GDM1 (cell line): ENCODE data around the gene RFNG.

Experiments
- DNase-seq: peaks from one replicate; lab custom pipeline; 2025; lab: John Stamatoyannopoulos, UW

Gene RFNG

GRCh38 chr17:82025401-82026107, 26.1 kb downstream of the RFNG start:
- no peak for DNase-seq

- no peak for DNase-seq
Observed at GRCh38 chr17:82024859-82025258, 26.8 kb downstream of the RFNG start.

- peak; percentile 14 for DNase-seq
Observed at GRCh38 chr17:82023447-82024241, 28.0 kb downstream of the RFNG start.

GRCh38 chr17:82022981-82023446, 28.6 kb downstream of the RFNG start, which contains the start of gene LRRC45:
Gene LRRC45, plus strand, starts transcription at chr17:82023305. Its CDS starts 339 bp downstream, at chr17:82023644.
- DNase-seq: peak; percentile 100

- no peak for DNase-seq
Observed at GRCh38 chr17:82022310-82022980, 29.2 kb downstream of the RFNG start, which contains the start of gene CENPX. Gene CENPX, minus strand, starts transcription at chr17:82022878. Its CDS starts 17 bp downstream, at chr17:82022861.

- no peak for DNase-seq
Observed at GRCh38 chr17:82021900-82022309, 29.7 kb downstream of the RFNG start.

- peak; percentile 33 for DNase-seq
Observed at GRCh38 chr17:82021107-82021899, 30.3 kb downstream of the RFNG start.

DNA sequence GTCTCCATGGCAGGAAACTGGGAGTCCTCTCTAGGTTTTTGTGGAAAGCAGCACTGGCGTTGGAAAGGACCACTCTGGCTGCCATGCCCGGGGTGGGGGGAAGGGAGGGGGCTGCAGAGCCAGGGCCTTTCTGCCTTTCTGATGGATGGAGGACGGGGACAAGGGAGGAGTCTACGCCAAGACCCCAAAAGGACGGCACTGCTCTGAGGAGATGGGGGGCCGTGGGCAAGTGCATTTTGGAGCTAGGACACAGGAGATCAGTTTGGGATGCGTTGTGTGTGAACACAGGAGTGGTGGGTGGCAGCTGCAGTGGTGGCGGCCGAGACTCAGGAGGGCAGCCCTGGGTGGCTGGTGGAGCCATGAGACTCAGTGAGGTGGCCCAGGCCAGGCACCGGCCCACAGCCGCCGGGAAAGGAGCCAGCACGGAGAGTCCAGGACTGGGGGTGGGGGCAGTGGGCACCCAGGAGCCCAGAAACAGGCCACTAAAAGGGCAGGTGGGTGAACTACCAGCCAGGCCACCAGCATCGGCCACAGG, 31.0 kb downstream of the RFNG start:
- no peak for DNase-seq

- peak; percentile 45 for DNase-seq
Observed at GRCh38 chr17:82019690-82020571, 31.7 kb downstream of the RFNG start.

DNA sequence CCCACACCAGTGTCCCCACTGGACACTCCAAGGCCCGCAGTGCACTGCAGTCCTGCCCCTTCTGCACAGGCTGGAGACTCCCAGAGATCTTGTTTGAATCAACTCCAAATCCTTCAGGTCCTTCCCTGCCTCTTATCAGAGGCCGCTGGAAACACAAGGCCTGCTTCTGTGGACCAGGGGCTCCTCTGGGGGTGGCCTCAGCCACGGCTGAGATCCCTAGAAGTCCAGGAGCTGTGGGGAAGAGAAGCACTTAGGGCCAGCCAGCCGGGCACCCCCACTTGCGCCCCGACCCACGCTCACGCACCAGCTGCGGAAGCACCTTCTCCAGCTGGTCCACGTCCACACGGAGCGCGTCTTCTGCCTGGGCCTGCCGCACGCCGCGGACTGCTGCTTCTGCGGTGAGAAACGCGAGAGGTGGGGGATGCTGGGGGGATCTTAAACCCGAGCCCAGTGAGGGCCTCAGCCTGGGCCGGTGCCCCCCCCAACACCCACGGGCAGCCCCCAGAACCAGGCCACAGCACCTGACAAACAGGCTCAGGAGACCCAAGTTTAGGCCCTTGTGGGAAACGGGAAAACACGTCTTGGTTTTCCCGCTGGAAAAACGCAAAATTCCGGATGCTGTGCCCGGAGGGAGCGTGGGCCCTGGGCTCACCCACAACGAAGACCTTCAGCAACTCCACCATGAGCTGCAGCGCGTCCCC, 32.5 kb downstream of the RFNG start:
- no peak for DNase-seq

DNA sequence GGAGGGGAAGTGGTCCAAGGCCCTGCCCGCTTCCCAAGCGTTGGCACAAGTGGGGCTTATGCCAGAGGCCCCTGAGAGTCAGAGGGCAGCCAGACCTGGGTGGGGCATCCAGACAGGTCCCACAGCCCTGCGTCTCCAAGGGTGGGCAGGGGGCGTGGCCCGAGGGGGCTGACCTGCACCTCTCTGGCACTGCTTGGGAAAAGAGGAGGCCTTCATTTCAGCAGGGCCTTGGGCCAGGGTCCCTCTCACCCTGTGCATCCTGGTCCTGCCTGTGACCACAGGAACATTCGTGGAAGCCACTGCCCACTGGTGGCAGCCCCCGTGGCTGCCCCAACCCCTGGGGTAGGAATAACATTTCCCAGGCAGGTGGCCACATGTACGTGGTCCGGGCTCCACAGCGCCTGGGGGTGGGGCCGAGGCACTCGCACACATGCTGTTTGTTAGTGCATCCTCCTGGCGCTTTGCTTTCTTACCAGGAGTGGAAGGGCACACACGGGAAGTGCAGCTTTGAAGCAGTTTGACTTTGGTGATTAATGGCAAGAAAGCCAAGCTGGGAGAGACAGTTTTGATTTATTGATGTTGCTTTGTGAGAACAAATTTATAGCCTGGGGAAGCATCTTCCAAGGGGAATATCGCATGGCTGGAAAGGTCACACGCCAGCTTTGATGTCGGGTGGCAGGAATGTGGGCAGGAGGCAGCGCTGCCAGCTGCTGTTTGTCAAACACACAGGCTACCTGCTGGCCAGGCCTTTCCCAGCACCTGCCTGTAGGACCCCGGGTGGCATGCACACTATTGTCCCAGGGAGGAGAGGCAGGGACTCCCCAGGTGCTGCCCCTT, 33.2 kb downstream of the RFNG start:
- no peak for DNase-seq

DNA sequence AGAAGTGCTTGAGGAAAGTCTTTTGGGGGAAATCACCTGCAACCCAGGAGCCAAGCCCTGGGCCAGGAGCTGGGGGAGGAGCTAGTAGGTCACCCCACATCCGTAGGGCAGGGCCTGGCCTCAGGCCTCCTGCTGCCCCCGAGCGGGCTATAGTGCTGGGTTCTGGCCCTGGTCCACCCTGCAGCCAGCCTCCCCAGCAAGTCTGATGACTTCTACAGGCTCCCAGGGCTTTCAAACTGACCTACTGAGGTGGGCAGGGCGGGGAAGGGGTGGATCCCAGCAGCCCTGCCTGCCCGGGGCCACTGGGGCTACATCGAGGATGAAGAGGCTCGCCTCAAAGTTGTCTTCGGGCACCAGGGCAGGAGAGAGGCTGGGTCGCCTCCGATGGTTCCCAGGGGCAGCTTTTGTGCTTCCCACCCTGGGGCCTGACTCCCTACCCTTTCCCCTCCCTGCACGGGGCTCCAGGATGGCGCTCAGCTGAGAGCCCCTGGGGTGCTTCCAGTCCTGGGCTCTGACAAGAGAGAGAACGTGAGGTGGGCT, 33.9 kb downstream of the RFNG start:
- no peak for DNase-seq

- DNase-seq: no peak
Observed at GRCh38 chr17:82016875-82017459, 34.6 kb downstream of the RFNG start.

GRCh38 chr17:82016061-82016874, 35.3 kb downstream of the RFNG start:
- DNase-seq: no peak

DNA sequence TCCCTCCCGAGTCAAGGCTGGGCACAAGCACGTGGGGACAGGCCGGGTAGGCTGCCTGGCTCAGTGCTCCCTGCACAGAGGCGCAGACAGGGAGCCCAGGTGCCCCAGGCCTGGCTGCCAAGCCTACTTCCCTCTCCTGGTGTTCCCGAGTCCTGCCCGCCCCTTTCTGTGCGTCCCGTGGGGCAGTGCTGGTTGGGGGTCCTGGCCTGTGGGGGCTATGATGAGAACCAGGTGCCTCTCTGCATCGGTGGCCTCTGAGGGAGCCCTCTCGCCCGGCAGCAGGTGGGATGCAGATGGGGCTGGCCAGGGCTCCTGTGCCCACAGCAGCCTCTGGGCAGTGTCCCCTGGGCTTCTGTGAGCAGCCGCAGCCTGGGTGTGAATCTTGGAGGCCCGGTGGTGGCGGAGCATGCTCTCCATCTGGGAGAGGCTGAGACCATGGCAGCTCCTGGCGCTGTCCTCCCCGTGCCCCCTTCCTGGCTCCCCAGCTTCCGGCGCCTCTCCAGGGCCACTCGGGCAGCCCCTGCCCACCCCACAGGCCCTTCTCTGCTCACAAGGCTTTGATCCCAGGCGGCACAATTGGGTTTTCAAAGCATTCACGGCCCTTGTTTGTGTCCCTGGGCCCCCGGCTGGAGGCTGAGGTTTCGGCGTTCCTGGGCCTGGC, 36.2 kb downstream of the RFNG start:
- DNase-seq: no peak

DNA sequence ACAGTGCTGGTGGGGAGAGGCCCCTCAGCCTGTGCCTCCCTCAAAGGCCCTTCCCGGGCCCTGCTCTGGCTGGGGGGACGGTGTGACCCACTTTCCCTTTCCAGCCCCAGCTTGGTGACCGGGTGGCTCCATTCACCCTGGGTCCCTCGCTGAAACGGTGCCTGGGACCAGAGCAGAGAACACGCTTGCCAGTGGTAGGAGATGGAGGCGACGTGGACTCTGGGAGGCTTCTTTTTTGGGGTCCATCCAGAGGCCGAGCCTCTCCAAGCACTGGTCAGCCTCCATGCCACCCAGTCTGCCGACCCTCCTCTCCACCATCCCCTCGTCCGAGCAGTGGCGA, 36.7 kb downstream of the RFNG start:
- DNase-seq: no peak

DNA sequence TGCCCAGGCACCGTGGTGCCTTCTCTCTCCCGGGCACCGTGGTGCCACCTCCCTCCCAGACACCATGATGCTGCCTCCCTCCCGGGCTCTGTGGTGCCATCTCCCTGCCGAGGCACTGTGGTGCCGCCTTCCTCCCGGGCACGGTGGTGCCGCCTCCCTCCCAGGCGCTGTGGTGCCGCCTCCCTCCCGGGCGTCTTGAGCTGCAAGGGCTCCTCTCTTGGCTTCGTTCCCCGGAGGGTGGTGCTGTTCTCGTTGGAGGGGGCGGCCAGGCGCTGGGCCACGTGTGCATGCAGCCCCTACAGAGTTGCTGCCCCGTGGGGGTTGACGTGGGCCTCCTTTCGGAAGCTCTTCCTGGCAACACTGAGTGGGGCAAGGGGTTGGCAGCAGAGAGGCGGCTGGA, 37.2 kb downstream of the RFNG start:
- DNase-seq: no peak
